ENCODE results near the gene GABRG2. TPM values are rescaled to one million over a fixed set of nuclear protein-coding genes. Genes with fewer than 3 reads are reported as not detected.
"Not testable (repeated sequence)": the region's sequence is repeated elsewhere in the genome, so short reads cannot be mapped to it uniquely, and the experiment has no call there.

Gene GABRG2
- 0.03 TPM for polyA plus RNA-seq (ENCODE audit: insufficient read length)
- long read RNA-seq, donor 1, result 0 reads
- long read RNA-seq, donor 2, result 0 reads
- long read RNA-seq, donor 3, result 0 reads
- long read RNA-seq, donor 4, result 0 reads
- long read RNA-seq, donor 5, result 0 reads
- long read RNA-seq, donor 6, result 0 reads
- long read RNA-seq, donor 7, result 0 reads
- long read RNA-seq, donor 8, result 0 reads

GRCh38 chr5:162067655-162068411 is at the start of gene GABRG2:
Gene GABRG2 (plus strand): TSS chr5:162067773. CDS start chr5:162068000, 227 bp downstream.
- DNase-seq, result no peak

GRCh38 chr5:162025312-162025711 is 42.3 kb upstream of the GABRG2 start:
- no peak for DNase-seq

- no peak for DNase-seq
Measured at GRCh38 chr5:162026803-162027202, 40.8 kb upstream of the GABRG2 start.

DNA sequence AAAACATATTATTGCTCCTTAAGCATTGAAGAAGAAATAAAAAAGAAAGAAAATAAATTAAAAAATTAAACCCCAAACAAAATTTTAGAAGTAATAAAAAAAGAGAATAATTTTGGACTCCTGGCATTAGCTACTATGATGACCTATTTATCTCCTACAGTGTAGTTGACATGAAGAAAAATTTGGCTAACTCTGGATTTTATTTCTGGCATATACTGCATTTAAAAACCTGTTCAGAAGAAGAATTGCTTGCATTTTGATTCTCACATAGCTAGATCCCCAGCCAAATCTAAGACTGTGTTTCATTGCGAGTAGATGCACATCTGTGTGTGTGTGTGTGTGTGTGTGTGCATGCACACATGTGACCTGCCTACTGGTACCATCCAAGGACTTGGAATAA is 30.1 kb upstream of the GABRG2 start:
- DNase-seq, result no peak

- DNase-seq, result no peak
Measured at GRCh38 chr5:162047279-162047678, 20.3 kb upstream of the GABRG2 start.

DNA sequence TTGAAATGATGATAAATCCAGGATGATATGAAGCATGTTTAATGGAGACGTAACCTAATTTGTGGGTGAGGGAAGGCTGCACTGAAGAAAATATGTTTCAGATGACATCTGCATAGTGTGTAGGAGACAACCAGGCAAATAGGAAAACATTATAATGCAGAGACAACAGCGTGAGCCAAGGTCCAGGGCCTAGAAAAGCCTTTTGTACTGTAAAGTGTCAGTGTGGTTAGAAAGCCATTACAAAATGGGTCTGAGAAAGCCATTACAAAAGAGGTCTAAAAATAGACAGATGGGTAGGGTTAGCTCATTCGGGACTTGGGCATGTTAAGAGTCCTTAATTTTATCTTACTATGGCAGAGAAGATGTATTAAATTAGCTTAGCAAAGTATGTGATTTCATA is 14.9 kb upstream of the GABRG2 start:
- DNase-seq, result no peak

- not testable (repeated sequence) for DNase-seq
Measured at GRCh38 chr5:162055095-162055494, 12.5 kb upstream of the GABRG2 start.

GRCh38 chr5:162067162-162067561 is 411 bp upstream of the GABRG2 start:
- no peak for DNase-seq

DNA sequence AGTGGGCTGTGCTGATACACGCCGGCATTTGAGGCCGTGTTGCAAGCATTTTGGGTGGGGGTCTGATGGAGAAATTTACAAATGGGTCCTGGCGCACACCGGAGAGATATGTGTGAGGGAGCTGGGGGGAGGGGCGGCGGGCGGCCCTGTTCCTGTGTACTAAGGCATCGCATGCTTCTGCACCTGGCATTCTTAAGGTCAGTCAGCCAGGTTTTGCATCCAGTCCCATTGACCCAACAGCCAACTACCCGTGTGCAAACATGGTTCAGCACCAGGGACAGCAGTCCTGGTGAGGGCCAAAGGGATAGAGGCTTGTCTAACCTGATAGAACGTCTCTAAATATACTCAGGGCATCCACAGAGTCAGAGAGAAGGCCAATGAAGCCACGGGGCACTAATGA is 839 bp downstream of the GABRG2 start:
- DNase-seq, result peak; percentile 80

- no peak for DNase-seq
Measured at GRCh38 chr5:162068936-162069335, 1.4 kb downstream of the GABRG2 start.

DNA sequence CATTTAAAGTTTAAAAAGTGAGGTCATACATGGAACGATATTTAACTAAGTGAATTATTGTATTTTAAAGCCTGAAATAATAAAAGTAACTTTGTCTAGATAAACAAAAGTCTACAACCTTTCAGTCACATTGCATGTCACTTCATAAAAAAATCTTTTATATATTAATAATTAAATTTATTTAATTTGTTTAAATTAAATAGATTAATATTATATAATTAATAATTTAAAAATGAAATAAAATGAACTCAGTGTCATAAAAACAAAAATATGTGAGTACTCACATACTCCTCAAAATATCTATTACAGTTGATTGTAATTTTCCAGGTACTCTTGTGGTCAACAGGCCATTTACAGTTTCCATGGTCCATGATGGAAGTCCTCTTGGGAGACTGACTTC is 11.2 kb downstream of the GABRG2 start:
- DNase-seq, result no peak

DNA sequence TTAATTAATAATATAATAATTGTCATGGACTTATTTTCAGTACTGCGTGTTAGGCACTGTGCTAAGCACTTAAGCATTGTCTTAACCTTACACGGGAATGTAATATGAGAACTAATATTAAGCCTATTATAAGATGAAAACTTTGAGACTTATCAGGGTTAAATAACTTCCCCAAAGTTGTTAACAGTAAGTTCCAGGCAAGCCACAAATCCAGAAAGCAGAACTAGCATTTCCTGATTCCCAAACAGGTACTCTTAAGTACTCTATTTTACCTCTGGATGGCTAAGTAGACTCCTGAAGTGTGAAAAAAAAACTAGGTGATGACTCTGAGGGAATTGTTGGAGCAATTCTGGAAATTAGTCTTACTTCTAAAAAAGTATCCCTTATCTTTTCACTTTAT is 23.8 kb downstream of the GABRG2 start:
- DNase-seq, result no peak

GRCh38 chr5:162096448-162096847 is 28.9 kb downstream of the GABRG2 start:
- no peak for DNase-seq

- DNase-seq, result no peak
Measured at GRCh38 chr5:162107591-162107990, 40.0 kb downstream of the GABRG2 start.

- DNase-seq, result no peak
Measured at GRCh38 chr5:162119801-162120200, 52.2 kb downstream of the GABRG2 start.

GRCh38 chr5:162128117-162128516 is 60.5 kb downstream of the GABRG2 start:
- DNase-seq, result no peak

- no peak for DNase-seq
Measured at GRCh38 chr5:162132348-162132747, 64.8 kb downstream of the GABRG2 start.

DNA sequence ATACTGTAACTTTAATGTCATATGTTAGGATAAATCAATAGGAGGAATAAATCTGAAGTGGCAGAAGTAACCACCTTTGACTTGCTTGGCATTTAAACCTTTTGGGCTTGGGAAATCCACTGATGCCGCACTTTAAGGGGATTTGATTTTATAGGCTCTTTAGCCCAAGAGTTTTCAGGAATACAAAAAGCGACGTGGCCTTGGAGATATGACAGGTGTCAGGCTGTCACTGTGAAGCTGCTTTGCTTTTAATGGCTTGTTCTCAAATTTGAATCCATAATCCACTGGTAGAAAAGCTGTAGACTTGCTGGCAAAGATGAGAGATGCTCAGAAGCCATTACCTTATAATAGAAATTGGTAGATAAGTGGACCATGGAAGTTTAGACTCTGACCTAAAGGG is 71.6 kb downstream of the GABRG2 start:
- DNase-seq, result no peak

DNA sequence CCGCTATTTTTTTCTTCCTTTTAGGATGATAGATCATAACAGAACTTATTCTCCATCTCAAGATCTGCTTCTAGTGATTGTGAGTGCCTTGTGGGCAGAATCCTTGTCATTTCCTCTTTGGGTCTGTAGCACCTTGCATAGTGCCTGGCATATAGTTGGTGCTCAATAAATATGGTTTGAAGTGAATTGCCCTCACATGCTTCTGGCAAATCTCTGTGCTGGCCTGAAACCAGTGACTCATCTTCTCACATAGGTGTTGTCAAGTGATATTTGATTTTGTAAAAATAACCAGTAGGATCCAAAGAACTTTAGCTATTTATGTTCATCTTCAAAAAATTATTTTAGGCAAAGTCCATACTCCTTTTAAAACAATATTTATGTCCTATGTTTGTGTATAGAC is 86.7 kb downstream of the GABRG2 start:
- no peak for DNase-seq

DNA sequence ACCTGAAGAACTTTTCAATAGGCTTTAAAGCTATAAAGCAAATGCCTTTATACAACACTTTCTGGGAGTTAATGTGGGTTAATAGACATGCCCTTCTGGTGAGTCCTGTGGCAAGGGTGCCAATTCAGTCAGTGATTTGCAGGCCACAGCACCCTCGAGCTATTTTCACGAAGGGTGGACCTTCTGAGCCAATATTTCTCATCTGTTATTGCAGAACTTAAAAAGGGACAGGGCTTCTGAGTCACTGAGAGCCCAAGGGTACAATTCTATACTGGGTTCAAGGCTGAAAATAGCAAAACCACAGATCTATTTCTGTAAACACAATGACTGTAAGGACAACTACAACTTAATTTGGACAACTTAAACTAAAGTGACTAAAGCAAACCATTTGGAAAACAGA is 92.8 kb downstream of the GABRG2 start:
- DNase-seq, result no peak

GRCh38 chr5:162163663-162164062 is 96.1 kb downstream of the GABRG2 start:
- DNase-seq, result no peak

GRCh38 chr5:162174358-162174974 is 106.9 kb downstream of the GABRG2 start:
- DNase-seq, result no peak

DNA sequence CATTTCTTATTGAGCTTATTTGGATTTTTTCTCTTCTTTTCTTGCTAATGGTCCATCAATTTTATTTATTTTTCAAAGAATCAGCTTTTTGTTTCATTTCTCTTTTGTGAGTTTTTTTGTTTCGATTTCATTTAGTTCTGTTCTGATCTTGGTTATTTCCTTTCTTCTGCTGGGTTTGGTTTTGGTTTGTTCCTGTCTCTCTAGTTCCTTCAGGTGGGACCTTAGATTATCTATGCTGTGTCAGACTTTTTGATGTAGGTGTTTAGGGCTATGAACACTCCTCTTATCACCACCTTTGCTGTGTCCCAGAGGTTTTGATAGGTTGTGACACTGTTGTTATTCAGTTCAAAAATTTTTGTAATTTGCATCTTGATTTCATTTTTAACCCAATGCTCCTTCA is 119.8 kb downstream of the GABRG2 start:
- DNase-seq, result no peak

- DNase-seq, result no peak
Measured at GRCh38 chr5:162189719-162190118, 122.1 kb downstream of the GABRG2 start.

Data from left kidney (tissue), 8 donors.